PFSK-1 (cell line): ENCODE results near the gene NEK7.

Experiments used
- FOXP2 ChIP-seq: optimal IDR thresholded peaks from 2 replicates; pipeline ENCODE3; 2011; ENCODE audit warnings: borderline replicate concordance, control low read depth, inconsistent platforms; ENCODE audit not compliant: insufficient read depth; ENCODE audit errors: extremely low read length, extremely low read depth
- POLR2AphosphoS5 ChIP-seq: IDR thresholded peaks from 2 replicates; pipeline ENCODE4 v1.6.1; 2012; ENCODE audit warnings: low read depth, mild to moderate bottlenecking, control low read depth, low read length, moderate library complexity
- REST ChIP-seq, 2 experiments: IDR thresholded peaks; 2 replicates each; pipeline versions ENCODE4 v1.6.1 to v1.8.0; 2011 to 2012; ENCODE audit warnings: low read depth in 2 of 2, low read length in 2 of 2, control low read depth in 1 of 2, inconsistent platforms in 1 of 2, mild to moderate bottlenecking in 1 of 2, moderate library complexity in 1 of 2; ENCODE audit not compliant: insufficient read depth in 1 of 2
- SIN3A ChIP-seq: IDR thresholded peaks from 2 replicates; pipeline ENCODE4 v1.6.1; 2012; ENCODE audit warnings: mild to moderate bottlenecking, low read length, moderate library complexity, borderline replicate concordance; ENCODE audit not compliant: insufficient read depth
- TAF1 ChIP-seq: IDR thresholded peaks from 2 replicates; pipeline ENCODE4 v1.6.1; 2012; ENCODE audit warnings: low read length, control low read depth, borderline replicate concordance; ENCODE audit not compliant: insufficient read depth

The NEK7 gene

DNA sequence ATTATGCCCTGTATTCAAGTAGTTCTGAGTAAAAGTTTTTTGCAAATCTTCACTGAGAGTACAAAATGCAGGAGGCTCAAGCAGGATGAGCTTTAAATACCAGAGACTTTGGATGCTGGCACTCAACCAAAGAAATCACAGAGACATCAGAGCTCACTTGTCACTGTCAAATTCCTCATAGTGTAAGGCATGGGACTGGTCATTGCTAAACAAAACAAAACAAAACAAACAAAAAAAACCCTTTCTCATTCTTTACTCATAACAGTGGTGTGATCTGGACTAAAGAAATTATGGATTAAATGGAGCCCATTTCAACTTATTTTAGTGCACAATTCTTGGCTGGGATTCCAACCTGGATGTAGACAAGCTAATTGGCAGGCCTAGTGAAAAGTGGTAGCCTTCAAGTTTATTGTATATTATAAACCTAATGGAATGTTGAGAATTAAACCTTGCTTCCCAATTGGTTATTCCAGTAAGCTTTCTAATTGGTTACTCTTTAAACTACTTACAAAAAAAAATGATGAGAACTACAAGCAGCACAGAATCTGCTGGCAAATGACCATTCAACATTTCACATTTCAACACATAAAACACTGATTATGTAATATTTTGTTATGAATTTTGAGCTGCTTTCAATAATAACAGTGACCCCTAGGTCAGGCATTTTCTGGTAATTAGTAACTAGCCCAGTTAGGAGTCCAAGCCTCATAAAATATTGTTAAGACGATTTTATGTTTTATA is 30.6 kb upstream of the NEK7 start:
- TF ChIP-seq FOXP2: no peak
- TF ChIP-seq SIN3A: no peak
- no peak for TF ChIP-seq TAF1
- peak; percentile 50; the same call in 1 of the 2 replicates for TF ChIP-seq POLR2AphosphoS5

GRCh38 chr1:198128533-198128932 is 28.3 kb upstream of the NEK7 start:
- TF ChIP-seq REST (IDR thresholded peaks at IDR 0.05; ENCODE audit: insufficient read depth in 1 of 2, low read depth in 2 of 2, low read length in 2 of 2) (no peak), FOXP2 (no peak), POLR2AphosphoS5 (no peak), SIN3A (no peak)

- TF ChIP-seq TAF1 (no peak), SIN3A (no peak), FOXP2 (no peak), REST (IDR thresholded peaks at IDR 0.05; ENCODE audit: insufficient read depth in 1 of 2, low read depth in 2 of 2, low read length in 2 of 2) (no peak), POLR2AphosphoS5 (no peak)
Measured at GRCh38 chr1:198132060-198132781, 24.6 kb upstream of the NEK7 start.

DNA sequence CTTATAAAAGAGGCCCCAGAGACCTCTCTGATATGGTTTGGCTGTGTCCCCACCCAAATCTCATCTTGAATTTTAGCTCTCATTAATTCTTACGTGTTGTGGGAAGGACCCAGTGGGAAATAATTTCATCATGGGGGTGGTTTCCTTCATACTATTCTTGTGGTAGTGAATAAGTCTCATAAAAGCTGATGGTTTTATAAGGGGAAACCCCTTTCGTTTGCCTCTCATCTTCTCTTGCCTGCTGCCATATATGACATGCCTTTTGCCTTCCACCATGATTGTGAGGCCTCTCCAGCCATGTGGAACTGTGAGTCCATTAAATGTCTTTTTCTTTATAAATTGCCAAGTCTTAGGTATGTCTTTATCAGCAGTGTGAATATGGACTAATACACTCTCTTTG is 22.5 kb upstream of the NEK7 start:
- no peak for TF ChIP-seq REST (IDR thresholded peaks at IDR 0.05; ENCODE audit: insufficient read depth in 1 of 2, low read depth in 2 of 2, low read length in 2 of 2)
- no peak for TF ChIP-seq FOXP2
- no peak for TF ChIP-seq POLR2AphosphoS5
- no peak for TF ChIP-seq SIN3A
- TF ChIP-seq TAF1: no peak

GRCh38 chr1:198135366-198135765 is 21.4 kb upstream of the NEK7 start:
- TF ChIP-seq FOXP2 (no peak), SIN3A (no peak), POLR2AphosphoS5 (no peak), TAF1 (no peak), REST (IDR thresholded peaks at IDR 0.05; ENCODE audit: insufficient read depth in 1 of 2, low read depth in 2 of 2, low read length in 2 of 2) (no peak)
